BJ (cell line): ENCODE measurements around the gene ATCAY. TPM values are rescaled to one million over a fixed set of nuclear protein-coding genes. Genes with fewer than 3 reads are reported as not detected.
"Not testable (repeated sequence)": the region's sequence is repeated elsewhere in the genome, so short reads cannot be mapped to it uniquely, and the experiment has no call there.

Experiments
- CTCF ChIA-PET: fragments of 350-600 bp; formaldehyde crosslinking; extraction: SDS; loops from one replicate; lab custom pipeline; 2021; ENCODE audit warnings: antibody characterized with exemption, inconsistent platforms; lab: Yijun Ruan, JAX
- POLR2A ChIA-PET: fragments of 300-600 bp; sonication (Branson Sonifier 250); formaldehyde crosslinking; extraction: SDS; loops from one replicate; lab custom pipeline; 2021; ENCODE audit warnings: antibody characterized with exemption; lab: Charles Lee
- DNase-seq: peaks from one replicate; pipeline ENCODE4 v3.0.0-alpha.2; 2011; ENCODE audit warnings: low read depth
- H3K27me3 ChIP-seq: 2 replicates; pipeline ENCODE4 v1.6.0; 2011; ENCODE audit warnings: low read length; ENCODE audit not compliant: control insufficient read depth, insufficient read depth
- H3K36me3 ChIP-seq: 2 replicates; pipeline ENCODE4 v1.5.1; 2011; ENCODE audit warnings: low read length; ENCODE audit not compliant: control insufficient read depth, insufficient read depth
- H3K4me3 ChIP-seq: 2 replicates; pipeline ENCODE4 v1.5.1; 2011; ENCODE audit warnings: low read depth, mild to moderate bottlenecking, control low read depth, low read length
- CTCF ChIP-seq: IDR thresholded peaks from 2 replicates; pipeline ENCODE4 v1.5.1; 2011; ENCODE audit warnings: low read depth, mild to moderate bottlenecking, control low read depth, inconsistent platforms, low read length, moderate library complexity; ENCODE audit not compliant: insufficient read depth
- polyA plus RNA-seq: library from polyadenylated mRNA; depleted of rRNA; stranded (reverse); fragments of >200 nt; gene quantifications from 2 replicates; pipeline ENCODE4 v1.2.3, GENCODE V29; 2011

Gene ATCAY
- polyA plus RNA-seq, 1 experiment = not detected

GRCh38 chr19:3863648-3864047 is 16.8 kb upstream of the ATCAY start:
- CTCF ChIA-PET = interaction anchor here (1.0 kb wide), 1 partner anchor 42 kb away, joined by 5 read pairs; no protein-coding TSS in a partner anchor
- DNase-seq = no peak
- no peak for TF ChIP-seq CTCF
- Histone ChIP-seq H3K4me3 (no peak overlapping the region), H3K27me3 (peaks cover 17% of the 10 kb centered on the region), H3K36me3 (no peaks in the 10 kb centered on the region)
- POLR2A ChIA-PET = no interaction called here

- ChIA-PET CTCF (no interaction called here), POLR2A (no interaction called here)
- Histone ChIP-seq H3K4me3 (no peak overlapping the region), H3K36me3 (no peaks in the 10 kb centered on the region), H3K27me3 (peaks cover 18% of the 10 kb centered on the region)
- TF ChIP-seq CTCF = no peak
- DNase-seq = no peak
These were observed 13.4 kb upstream of the ATCAY start for GRCh38 chr19:3866910-3867638.

GRCh38 chr19:3867971-3868769 is 12.3 kb upstream of the ATCAY start:
- DNase-seq = no peak
- no peak for TF ChIP-seq CTCF
- H3K36me3 ChIP-seq = no peaks in the 10 kb centered on the region
- H3K27me3 ChIP-seq = peaks cover 18% of the 10 kb centered on the region
- no peak overlapping the region for H3K4me3 ChIP-seq
- POLR2A ChIA-PET = no interaction called here
- CTCF ChIA-PET = no interaction called here

GRCh38 chr19:3868770-3869456 is 11.6 kb upstream of the ATCAY start, which contains the start of gene ZFR2:
Gene ZFR2, minus strand, starts transcription at chr19:3869038. Its CDS starts 21 bp downstream, at chr19:3869017.
- H3K27me3 ChIP-seq = peaks cover 18% of the 10 kb centered on the region
- H3K4me3 ChIP-seq = no peak within 1 kb of the TSS
- no peaks in the 10 kb centered on the region for H3K36me3 ChIP-seq
- no peak for DNase-seq
- no peak for TF ChIP-seq CTCF
- CTCF ChIA-PET = no interaction called here
- POLR2A ChIA-PET = no interaction called here

- POLR2A ChIA-PET = no interaction called here
- CTCF ChIA-PET = interaction anchor here (1.1 kb wide), 2 partner anchors 18 to 51 kb away, joined by 3 read pairs; no protein-coding TSS in a partner anchor
- H3K27me3 ChIP-seq = peaks cover 7% of the 10 kb centered on the region
- no peaks in the 10 kb centered on the region for H3K36me3 ChIP-seq
- no peak overlapping the region for H3K4me3 ChIP-seq
- DNase-seq = no peak
- no peak for TF ChIP-seq CTCF
These were observed 7.3 kb upstream of the ATCAY start for GRCh38 chr19:3873151-3873550.

- H3K4me3 ChIP-seq, H3K27me3 ChIP-seq, CTCF ChIA-PET, H3K36me3 ChIP-seq, DNase-seq, POLR2A ChIA-PET: not testable (repeated sequence)
These were observed 5.8 kb upstream of the ATCAY start for GRCh38 chr19:3874695-3875094.
